ENCODE data around the gene MYRF.

The MYRF gene

GRCh38 chr11:61814247-61814957, 62.0 kb downstream of the MYRF start (continued):
- TF ChIP-seq CTCF (tag by site-specific recombination; IDR thresholded peaks at IDR 0.05) (no peak), AEBP2 (tag by site-specific recombination; IDR thresholded peaks at IDR 0.05; ENCODE audit: borderline replicate concordance) (no peak), ZNF24 (tag by site-specific recombination; IDR thresholded peaks at IDR 0.05) (no peak), ZNF26 (tag by site-specific recombination; IDR thresholded peaks at IDR 0.05) (no peak), ZBTB44 (tag by site-specific recombination; IDR thresholded peaks at IDR 0.05) (no peak), ZNF133 (tag by site-specific recombination; IDR thresholded peaks at IDR 0.05) (no peak), OVOL3 (tag by site-specific recombination; IDR thresholded peaks at IDR 0.05) (no peak), HOXC10 (CRISPR knock-in tag; IDR thresholded peaks at IDR 0.05) (no peak), ZNF544 (tag by site-specific recombination; IDR thresholded peaks at IDR 0.05) (no peak)

- peaks cover 0 to 26% of the 10 kb centered on the region in 2 experiments; a peak in 1 of 3 replicates for H3K36me3 ChIP-seq (ENCODE audit: control insufficient read depth in 2 of 2, insufficient read depth in 1 of 2, low read length in 2 of 2)
- peak overlapping the region; percentile 64 for H3K4me3 ChIP-seq (ENCODE audit: low read depth, low read length)
- no peaks in the 10 kb centered on the region for H3K9me3 ChIP-seq (ENCODE audit: control insufficient read depth, insufficient read depth, low read depth, low read length)
- ChIA-PET POLR2A (interaction anchor here (0.7 to 4.8 kb wide), 10 partner anchors 9 to 297 kb away, joined by 3 to 55 read pairs (median 10); partner anchors contain the start of genes FADS2, FEN1, FTH1 and TMEM258), CTCF (interaction anchor here (0.5 to 6.0 kb wide), 17 partner anchors 10 to 733 kb away, joined by 3 to 40 read pairs (median 3); partner anchors contain the start of gene FADS2)
- no peaks in the 10 kb centered on the region for H3K4me1 ChIP-seq (ENCODE audit: control insufficient read depth, insufficient read depth, low read length)
- peak overlapping the region; percentile 76 for H3K27ac ChIP-seq (ENCODE audit: extremely low read depth, low read depth, low read length)
- peak; percentile 70; the same call in 1 of the 2 replicates for TF ChIP-seq PBX3 (CRISPR knock-in tag; IDR thresholded peaks at IDR 0.05)
- no peak for TF ChIP-seq ZNF677 (tag by site-specific recombination; IDR thresholded peaks at IDR 0.05)
- TF ChIP-seq KLF8 (tag by site-specific recombination; IDR thresholded peaks at IDR 0.05), result no peak
- TF ChIP-seq ZNF423 (tag by site-specific recombination; IDR thresholded peaks at IDR 0.05), result no peak
Observed at GRCh38 chr11:61814958-61815789, 62.7 kb downstream of the MYRF start.
